NB4 (cell line): Measurements from ENCODE around the gene EID2B.

ENCODE experiments used
- CTCF ChIP-seq: IDR thresholded peaks from one replicate; pipeline ENCODE4 v1.5.1; 2012; ENCODE audit warnings: low read depth, low read length
- POLR2A ChIP-seq: IDR thresholded peaks from 2 replicates; pipeline ENCODE4 v1.6.1; 2011; ENCODE audit warnings: mild to moderate bottlenecking; ENCODE audit not compliant: insufficient read length; ENCODE audit errors: extremely low read depth

GRCh38 chr19:39500543-39500942 is 32.1 kb downstream of the EID2B start:
- TF ChIP-seq CTCF (no peak), POLR2A (no peak)
